Retinal pigment epithelial cell (primary cell): ENCODE results near the gene NUDT14.

Experiments used
- DNase-seq: peaks from one replicate; pipeline ENCODE4 v3.0.0-alpha.2; 2010; ENCODE audit warnings: low read depth
- H3K4me3 ChIP-seq: 2 replicates; pipeline ENCODE4 v1.5.1; 2011; ENCODE audit warnings: mild to moderate bottlenecking, low read length, control low read depth, moderate library complexity
- CTCF ChIP-seq: conservative IDR thresholded peaks from 2 replicates; pipeline ENCODE4 v1.5.1; 2011; ENCODE audit warnings: low read depth, low read length, control low read depth, inconsistent platforms

Gene NUDT14

GRCh38 chr14:105153331-105153731, 27.8 kb downstream of the NUDT14 start:
- TF ChIP-seq CTCF: no peak
- no peak for DNase-seq

GRCh38 chr14:105152794-105153241, 28.3 kb downstream of the NUDT14 start:
- no peak for TF ChIP-seq CTCF
- DNase-seq: no peak
- H3K4me3 ChIP-seq: no peak overlapping the region

More at GRCh38 chr14:105153331-105153731, 27.8 kb downstream of the NUDT14 start:
- no peak overlapping the region for H3K4me3 ChIP-seq

GRCh38 chr14:105151838-105152793, 29.0 kb downstream of the NUDT14 start:
- no peak overlapping the region for H3K4me3 ChIP-seq
- no peak for DNase-seq
- no peak for TF ChIP-seq CTCF

GRCh38 chr14:105151084-105151837, 29.9 kb downstream of the NUDT14 start:
- H3K4me3 ChIP-seq: no peak overlapping the region
- no peak for TF ChIP-seq CTCF
- DNase-seq: no peak

DNA sequence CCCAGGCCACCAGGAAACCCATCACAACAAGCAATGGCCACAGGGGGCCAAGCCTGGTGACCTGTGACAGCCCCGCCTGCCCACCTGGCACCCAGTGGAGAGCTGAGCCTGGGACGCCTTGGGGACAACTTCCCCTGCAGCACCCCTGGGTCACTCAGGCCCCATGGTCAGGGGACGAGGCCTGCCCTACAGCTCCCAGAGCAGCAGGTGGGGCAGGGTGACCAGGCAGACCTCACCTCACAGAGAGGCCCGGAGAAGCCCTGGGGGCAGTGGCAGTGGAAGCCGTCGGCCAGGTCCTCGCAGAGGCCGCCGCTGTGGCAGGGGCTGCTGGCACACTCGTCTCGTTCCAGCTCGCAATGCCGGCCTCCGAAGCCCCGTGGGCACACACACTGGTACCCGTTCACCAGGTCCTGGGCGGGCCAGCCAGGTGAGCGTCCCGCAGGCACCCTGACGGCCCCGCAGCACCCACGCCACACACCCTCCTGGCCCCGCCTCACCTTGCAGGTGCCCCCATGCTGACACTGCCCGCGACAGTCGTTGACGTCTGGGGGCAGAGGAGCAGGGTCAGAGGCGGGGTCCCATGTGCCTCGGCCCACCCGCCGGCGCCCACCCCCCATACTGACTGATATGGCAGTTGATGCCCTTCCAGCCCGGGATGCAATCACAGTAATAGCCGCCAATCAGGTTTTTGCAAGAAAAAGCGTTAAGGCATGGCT, 30.6 kb downstream of the NUDT14 start:
- no peak overlapping the region for H3K4me3 ChIP-seq
- TF ChIP-seq CTCF: no peak
- no peak for DNase-seq

DNA sequence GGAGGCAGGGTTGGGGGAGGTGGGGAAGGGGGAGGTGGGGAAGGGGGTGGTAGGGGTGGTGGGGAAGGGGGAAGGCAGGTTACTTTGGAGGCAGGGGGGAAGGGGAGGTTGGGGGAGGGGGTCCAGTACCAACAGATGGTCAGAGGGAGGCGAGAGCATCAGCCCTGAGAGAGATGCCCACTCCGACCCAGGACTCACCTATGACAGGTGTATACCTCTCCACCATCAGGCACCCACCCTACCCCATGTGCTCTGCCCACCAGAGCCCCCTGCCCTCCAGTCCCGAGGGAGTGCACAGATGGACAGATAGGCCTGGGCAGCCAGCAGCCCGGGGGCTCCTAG, 31.1 kb downstream of the NUDT14 start:
- DNase-seq: no peak
- H3K4me3 ChIP-seq: no peak overlapping the region
- TF ChIP-seq CTCF: no peak
